Activated T-cell treated with anti-CD3 and anti-CD28 coated beads, Interleukin-2, amount 50 U/mL, for 72 hours (primary cell): Measurements from ENCODE around the gene APBB2. TPM values are rescaled to one million over a fixed set of nuclear protein-coding genes. Genes with fewer than 3 reads are reported as not detected.

ENCODE experiments used
- total RNA-seq, 2 donors: library from RNA; stranded (reverse); gene quantifications; one replicate each; pipeline ENCODE4 v1.2.3, GENCODE V29; 2022

APBB2 gene
- total RNA-seq, 2 donors from 2014 or later, result 6.8 to 8.6 TPM

Other genes starting within 250 kb of the APBB2 start
- 1 to 10 TPM; 2.5 to 2.8 TPM for gene UCHL1, start 42.4 kb upstream of the APBB2 start, total RNA-seq